Upper lobe of left lung (tissue), 4 donors: ENCODE measurements around the gene VANGL2.

Experiments used
- CTCF ChIP-seq, 6 experiments: fragments of 450-650 bp in 4 of 6; fragments of 200-600 bp in 2 of 6; sonication (generic) in 2 of 6; IDR thresholded peaks; one replicate each; pipeline ENCODE4 v1.5.1; 2016 to 2019; ENCODE audit warnings: antibody characterized with exemption in 6 of 6
- EP300 ChIP-seq, 4 donors: sonication (generic); formaldehyde crosslinking; IDR thresholded peaks; one replicate each; pipeline ENCODE4 v1.5.1; 2017; ENCODE audit warnings: antibody characterized with exemption in 4 of 4, control low read depth in 2 of 4
- POLR2A ChIP-seq, 4 donors: fragments of 450-650 bp; IDR thresholded peaks; one replicate each; pipeline ENCODE4 v1.5.1; 2016 to 2017; ENCODE audit warnings: antibody characterized with exemption in 4 of 4, mild to moderate bottlenecking in 2 of 4
- POLR2AphosphoS5 ChIP-seq, 2 donors: sonication (generic); formaldehyde crosslinking; IDR thresholded peaks; one replicate each; pipeline ENCODE4 v1.5.1; 2017; ENCODE audit warnings: antibody characterized with exemption in 2 of 2

- no peak for TF ChIP-seq POLR2AphosphoS5 (IDR thresholded peaks at IDR 0.05)
- TF ChIP-seq CTCF (IDR thresholded peaks at IDR 0.05), result no peak
- no peak for TF ChIP-seq POLR2A (IDR thresholded peaks at IDR 0.05)
- no peak for TF ChIP-seq EP300 (IDR thresholded peaks at IDR 0.05)
Measured at GRCh38 chr1:160375788-160376524, 24.4 kb upstream of the VANGL2 start.
